HG03378 (cell line): ENCODE data around the gene PSG11.
"Not testable (repeated sequence)": the region's sequence is repeated elsewhere in the genome, so short reads cannot be mapped to it uniquely, and the experiment has no call there.

Source experiments
- ATAC-seq: cut with Tn5 transposase; IDR thresholded peaks from one replicate; pipeline ENCODE4 v1.9.1; 2021; ENCODE audit warnings: mild to moderate bottlenecking, moderate library complexity; ENCODE audit not compliant: unreplicated experiment

PSG11 gene

GRCh38 chr19:42989851-42990250, 36.4 kb downstream of the PSG11 start:
- no peak for ATAC-seq

GRCh38 chr19:42989186-42989585, 37.1 kb downstream of the PSG11 start:
- ATAC-seq: not testable (repeated sequence)

GRCh38 chr19:42988206-42988605, 38.1 kb downstream of the PSG11 start:
- ATAC-seq: not testable (repeated sequence)

- no peak for ATAC-seq
Observed at GRCh38 chr19:42985588-42985987, 40.7 kb downstream of the PSG11 start.

- ATAC-seq: not testable (repeated sequence)
Observed at GRCh38 chr19:42982111-42982510, 44.2 kb downstream of the PSG11 start.

- not testable (repeated sequence) for ATAC-seq
Observed at GRCh38 chr19:42971451-42971850, 54.8 kb downstream of the PSG11 start.

GRCh38 chr19:42965176-42965575, 61.1 kb downstream of the PSG11 start:
- no peak for ATAC-seq

- ATAC-seq: no peak
Observed at GRCh38 chr19:42961119-42961518, 65.2 kb downstream of the PSG11 start.
